GM12801 (cell line): ENCODE results near the gene ZNF792.

Source experiments
- CTCF ChIP-seq: IDR thresholded peaks from one replicate; pipeline ENCODE4 v1.5.1; 2011; ENCODE audit warnings: control low read depth; ENCODE audit not compliant: insufficient read length; ENCODE audit errors: extremely low read depth

Gene ZNF792

GRCh38 chr19:34982275-34982674, 18.2 kb upstream of the ZNF792 start:
- TF ChIP-seq CTCF, result no peak

GRCh38 chr19:34979819-34980640, 16.0 kb upstream of the ZNF792 start:
- no peak for TF ChIP-seq CTCF

- no peak for TF ChIP-seq CTCF
Observed at GRCh38 chr19:34976611-34977010, 12.6 kb upstream of the ZNF792 start.

- no peak for TF ChIP-seq CTCF
Observed at GRCh38 chr19:34975056-34975455, 11.0 kb upstream of the ZNF792 start.

- TF ChIP-seq CTCF, result no peak
Observed at GRCh38 chr19:34974646-34975045, 10.6 kb upstream of the ZNF792 start.

GRCh38 chr19:34972163-34972705, 8.2 kb upstream of the ZNF792 start:
- no peak for TF ChIP-seq CTCF

- TF ChIP-seq CTCF, result no peak
Observed at GRCh38 chr19:34969721-34970120, 5.7 kb upstream of the ZNF792 start.
